GM19468 (cell line): ENCODE measurements around the gene SPG11.
A peak's percentile ranks its signal among the peaks of the same experiment; 100 is the strongest.
"Not testable (repeated sequence)": the region's sequence is repeated elsewhere in the genome, so short reads cannot be mapped to it uniquely, and the experiment has no call there.

Experiments used
- ATAC-seq: cut with Tn5 transposase; IDR thresholded peaks from one replicate; pipeline ENCODE4 v1.9.1; 2021; ENCODE audit warnings: mild to moderate bottlenecking, moderate library complexity, moderate number of reproducible peaks; ENCODE audit not compliant: unreplicated experiment; ENCODE audit errors: extremely low read depth

Gene SPG11

GRCh38 chr15:44568338-44568737, 95.1 kb downstream of the SPG11 start:
- no peak for ATAC-seq

DNA sequence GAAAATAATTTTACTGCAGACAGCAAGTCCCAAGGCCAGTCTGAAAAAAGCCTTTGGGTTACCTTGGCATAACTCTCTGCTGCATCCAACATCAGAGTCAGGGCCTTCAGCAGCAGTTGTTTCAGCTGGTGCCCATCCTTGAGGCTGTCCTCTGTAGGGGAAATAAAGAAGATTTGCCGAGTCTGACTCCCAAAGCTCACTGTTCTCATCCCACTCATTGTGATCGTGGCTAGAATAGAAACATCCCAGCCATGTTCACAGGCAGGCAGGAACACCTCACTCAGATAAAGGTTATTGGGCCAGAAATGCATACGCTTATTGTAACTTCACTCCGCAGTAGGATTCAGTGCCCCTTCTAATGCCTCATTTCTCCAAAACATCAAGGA, 97.3 kb downstream of the SPG11 start:
- ATAC-seq: no peak

GRCh38 chr15:44565387-44566154, 97.9 kb downstream of the SPG11 start:
- ATAC-seq: no peak

DNA sequence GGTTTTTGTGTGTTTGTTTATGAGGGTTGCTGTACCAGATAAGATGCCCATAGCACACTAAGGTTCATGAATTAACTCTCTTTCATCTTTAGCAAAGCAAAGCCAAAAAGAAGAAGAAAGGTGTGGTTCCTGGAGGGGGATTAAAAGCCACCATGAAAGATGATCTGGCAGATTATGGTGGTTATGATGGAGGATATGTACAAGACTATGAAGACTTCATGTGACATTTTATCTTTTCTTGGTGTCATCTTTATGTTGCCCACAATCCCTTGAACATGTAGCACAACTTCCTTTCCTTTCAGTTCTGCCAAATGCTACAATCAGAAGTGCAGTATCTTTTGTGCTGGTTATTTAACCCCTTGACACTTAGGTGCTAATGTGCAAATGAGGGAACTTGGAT, 102.5 kb downstream of the SPG11 start:
- ATAC-seq: not testable (repeated sequence)

GRCh38 chr15:44554934-44555723, 108.3 kb downstream of the SPG11 start:
- no peak for ATAC-seq

DNA sequence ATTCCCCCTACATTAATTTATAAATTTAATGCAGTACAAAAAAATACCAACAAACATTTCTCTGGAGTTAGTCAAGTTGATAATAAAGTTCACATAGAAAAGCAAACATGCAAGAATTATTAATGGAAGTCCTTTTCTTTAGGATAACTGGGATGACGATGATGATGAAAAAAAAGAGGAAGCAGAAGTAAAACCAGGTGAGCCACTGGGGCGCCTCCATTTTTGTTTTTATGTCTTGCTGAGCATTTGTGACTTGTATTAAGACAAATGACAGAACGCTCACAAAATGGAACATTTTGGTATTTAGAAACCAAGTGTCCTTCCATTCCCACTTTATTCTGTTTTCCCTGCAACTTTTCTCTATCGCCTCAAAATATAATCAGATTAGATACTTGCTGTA, 112.7 kb downstream of the SPG11 start:
- ATAC-seq: no peak

DNA sequence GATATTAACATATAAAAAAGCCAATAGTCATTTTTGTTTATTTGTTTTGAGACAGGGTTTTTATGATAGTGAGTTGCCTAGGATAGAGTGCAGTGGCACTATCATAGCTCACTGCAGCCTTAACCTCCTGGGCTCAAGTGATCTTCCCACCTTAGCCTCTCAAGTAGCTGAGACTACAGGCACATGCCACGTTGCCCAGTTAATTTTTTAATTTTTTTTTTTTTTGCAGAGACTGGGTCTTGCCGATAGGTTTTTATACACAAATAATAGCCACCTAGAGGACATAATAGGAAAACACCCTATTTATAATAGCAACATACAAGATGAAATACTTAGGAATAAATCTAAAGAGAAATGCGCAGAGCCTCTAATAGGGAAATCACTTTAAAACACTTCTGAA, 113.2 kb downstream of the SPG11 start:
- no peak for ATAC-seq

DNA sequence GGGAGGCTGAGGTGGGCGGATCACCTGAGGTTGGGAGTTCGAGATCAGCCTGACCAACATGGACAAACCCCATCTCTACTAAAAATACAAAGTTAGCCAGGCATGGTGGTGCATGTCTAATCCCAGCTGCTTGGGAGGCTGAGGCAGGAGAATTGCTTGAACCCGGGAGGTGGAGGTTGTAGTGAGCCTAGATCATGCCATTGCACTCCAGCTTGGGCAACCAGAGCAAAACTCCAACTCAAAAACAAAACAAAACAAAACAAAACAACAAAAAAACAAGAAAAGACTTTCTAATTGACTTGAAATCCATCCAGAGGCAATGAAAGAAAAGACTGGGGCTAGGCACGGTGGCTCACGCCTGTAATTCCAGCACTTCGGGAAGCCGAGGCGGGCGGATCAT, 114.3 kb downstream of the SPG11 start:
- ATAC-seq: not testable (repeated sequence)

DNA sequence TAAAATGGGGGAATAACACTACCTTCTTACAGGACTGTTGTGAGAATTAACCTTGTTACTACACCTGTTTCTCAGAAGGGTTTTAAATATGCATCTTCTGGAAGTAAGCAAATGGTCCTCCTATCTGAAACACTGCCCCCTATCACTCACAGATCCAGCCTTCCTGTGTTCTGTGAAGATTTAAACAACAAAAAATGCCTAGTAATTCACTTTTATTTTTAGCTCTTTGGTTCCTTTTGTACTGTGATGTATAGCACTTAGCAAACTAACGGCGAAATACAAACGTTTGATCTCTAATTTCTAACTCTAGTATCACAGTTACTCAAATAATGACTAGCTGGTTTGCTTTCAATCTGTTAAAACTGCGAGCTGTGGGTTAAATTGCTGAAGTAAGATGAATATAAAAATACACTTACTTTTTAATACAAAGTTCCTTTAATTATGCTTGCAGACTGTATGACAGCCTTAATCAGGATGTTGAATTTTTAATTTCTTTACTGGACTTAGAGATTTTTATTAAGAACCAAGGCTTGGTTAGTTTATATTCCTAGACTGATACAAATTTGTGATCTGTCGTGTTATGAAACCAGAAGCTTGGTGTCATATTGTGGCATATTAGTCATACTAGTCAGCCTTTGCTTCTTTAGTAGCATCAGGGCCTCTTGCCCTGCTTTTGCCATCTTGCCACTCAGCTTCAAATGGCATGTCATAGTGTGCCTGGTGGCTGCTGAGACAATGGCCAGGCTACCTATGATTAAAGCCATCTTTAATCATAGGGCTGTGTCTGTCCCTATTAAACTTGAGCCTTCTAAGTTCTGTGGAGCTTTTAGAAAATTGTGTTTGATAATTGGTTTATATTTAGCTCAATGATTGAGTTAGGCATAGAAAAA, 117.3 kb downstream of the SPG11 start:
- ATAC-seq: peak; percentile 60

GRCh38 chr15:44544745-44545144, 118.7 kb downstream of the SPG11 start:
- not testable (repeated sequence) for ATAC-seq

DNA sequence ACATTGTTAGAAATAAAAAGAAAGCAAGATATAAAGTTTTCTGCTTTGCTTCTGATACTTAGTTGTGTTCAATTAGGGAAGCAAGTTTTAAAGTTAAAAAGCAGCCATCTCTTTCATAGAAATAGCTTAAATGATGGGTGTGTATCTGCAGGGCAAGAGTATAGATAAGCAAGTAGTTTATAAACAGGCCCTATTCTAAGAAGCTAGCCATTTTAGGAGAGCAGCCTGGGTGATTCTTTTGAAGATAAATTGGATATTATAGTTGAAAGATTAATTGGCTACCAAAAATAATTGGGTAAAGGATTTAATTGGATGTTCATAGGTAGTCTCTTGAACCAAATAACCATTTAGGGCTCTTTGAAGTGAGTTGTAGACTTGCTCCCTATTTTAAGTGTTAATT, 120.9 kb downstream of the SPG11 start:
- ATAC-seq: no peak

DNA sequence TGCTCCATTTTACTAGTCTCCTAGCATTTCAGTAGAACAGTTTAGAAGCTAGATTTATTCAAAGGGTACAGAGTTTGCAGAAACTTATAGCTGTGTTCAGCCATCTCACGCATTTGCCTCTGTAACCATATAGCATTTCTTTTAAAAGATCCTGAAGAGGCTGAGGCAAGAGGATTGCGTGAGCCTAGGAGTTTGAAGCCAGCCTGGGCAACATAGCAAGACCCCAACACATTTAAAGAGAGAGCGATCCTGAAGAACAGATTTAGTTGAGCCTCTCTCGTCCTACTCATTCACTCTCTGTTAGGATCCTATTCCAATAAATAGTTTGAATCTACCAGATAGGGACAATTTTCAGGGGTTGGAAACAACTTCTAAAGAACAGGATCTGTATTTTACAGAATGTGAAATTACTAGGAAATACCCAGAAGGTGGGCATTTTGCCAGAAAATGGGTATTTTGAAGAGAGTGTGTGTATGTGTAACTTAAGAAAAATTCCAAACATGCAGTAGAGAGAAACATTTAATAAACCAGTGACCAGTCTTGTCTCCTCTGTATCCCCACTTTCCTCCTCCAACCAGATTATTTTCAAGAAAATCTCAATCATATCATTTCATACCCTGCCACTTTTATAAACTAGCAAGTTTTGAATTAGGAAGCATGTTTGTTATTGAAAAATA, 122.0 kb downstream of the SPG11 start:
- ATAC-seq: no peak

DNA sequence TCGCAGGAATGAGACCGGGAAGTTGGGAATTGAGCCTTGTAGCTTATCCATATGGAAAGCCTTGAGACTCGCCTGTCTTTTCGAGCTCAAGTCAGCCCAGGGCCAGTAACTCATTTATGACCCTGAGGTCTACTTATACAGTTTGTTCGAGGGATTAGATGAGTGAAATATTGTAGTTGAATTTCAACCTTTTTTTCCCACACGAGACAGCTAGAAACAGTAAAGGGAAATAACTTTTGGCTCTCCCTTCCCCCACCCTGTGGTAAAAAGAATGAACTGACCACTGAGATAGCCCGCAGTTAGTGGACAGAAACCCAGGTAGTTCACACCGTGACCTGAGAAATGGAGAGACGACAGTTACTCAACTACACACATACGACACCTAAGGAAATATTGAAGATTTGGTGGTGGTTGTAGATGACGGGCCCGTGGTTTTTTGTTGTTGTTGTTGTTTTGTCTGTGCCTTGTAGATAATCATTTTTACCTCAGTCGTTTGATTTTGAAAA, 125.7 kb downstream of the SPG11 start:
- ATAC-seq: no peak

DNA sequence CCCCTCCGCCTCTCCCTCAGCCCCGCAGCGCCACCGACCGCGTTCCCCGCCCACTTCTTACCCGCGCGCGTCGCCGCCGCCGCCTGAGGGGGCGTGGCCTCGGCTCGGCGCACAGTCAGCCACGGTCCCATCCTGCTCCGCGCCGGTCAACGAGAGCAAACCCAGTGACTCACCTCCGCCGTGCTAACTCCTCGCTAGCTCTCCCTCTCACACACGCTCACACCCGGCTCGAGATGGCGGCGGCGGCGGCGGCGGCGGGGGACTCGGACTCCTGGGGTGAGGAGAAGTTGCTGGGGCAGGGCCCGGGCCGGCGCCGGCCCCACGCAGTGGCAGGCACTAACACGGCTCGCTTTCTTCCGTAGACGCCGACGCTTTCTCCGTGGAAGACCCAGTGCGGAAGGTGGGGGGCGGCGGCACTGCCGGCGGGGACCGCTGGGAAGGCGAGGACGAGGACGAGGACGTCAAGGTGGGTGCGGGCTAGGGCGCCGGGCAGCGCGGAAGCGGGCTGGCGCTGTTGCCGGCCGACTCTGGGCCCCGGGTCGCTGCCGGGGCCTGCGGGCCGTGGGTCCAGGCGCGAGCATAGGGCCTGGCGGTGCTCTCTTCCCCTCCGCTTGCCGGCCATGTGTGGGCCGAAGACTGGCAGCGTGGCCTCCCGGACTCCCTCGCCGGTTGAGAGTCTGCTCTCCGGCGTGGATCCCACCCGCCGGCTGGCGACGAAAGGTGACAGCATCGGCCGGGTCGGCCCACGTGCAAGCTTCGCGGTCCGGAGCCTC, 126.3 kb downstream of the SPG11 start, which contains the start of gene EIF3J:
Gene EIF3J (plus strand): TSS at position 186 of the 773 bp plus-strand sequence. CDS start 48 bp downstream, at position 234.
- peak; percentile 92 for ATAC-seq

GRCh38 chr15:44536302-44536961, 127.0 kb downstream of the SPG11 start:
- peak; percentile 48 for ATAC-seq

DNA sequence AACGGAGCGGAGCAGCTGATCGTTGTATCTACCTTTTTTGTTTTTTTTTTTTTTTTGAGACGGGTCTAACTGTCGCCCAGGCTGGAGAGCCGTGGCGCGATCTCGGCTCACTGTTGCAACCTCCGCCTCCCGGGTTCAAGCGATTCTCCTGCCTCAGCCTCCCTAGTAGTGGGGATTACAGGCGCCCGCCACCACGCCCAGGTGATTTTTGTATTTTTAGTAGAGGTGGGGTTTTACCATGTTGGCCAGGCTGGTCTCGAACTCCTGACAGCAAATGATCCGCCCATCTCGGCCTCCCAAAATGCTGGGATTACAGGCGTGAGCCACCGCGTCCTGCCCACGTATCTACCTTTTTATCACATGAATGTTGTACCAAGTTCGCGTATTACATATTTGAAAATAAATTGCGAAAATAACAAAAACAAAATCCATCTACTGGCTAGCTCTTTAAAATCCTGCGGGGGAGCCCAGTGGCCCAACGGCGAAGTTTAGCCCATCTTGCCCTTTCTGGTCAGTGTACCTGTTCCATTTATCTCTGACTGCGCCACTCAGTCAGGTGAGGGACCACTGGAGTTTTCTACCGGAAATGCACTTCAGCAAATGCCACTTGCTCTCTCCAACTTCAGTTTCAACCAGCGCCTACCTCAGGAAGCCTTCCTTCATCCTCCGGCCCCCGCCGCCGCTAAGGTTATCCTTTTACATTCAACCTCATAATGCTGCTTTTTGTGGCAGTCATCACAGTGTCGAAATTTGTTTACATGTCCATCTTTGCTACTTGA, 127.8 kb downstream of the SPG11 start:
- no peak for ATAC-seq

- ATAC-seq: no peak
Measured at GRCh38 chr15:44535092-44535491, 128.4 kb downstream of the SPG11 start.

- no peak for ATAC-seq
Measured at GRCh38 chr15:44532689-44533088, 130.8 kb downstream of the SPG11 start.
